Limb (tissue), 2 donors: ENCODE results near the gene NANOS3.
"Not testable (repeated sequence)": the region's sequence is repeated elsewhere in the genome, so short reads cannot be mapped to it uniquely, and the experiment has no call there.

Experiments
- DNase-seq, 2 donors: peaks; one replicate each; pipeline ENCODE4 v3.0.0-alpha.2; 2016; ENCODE audit errors: extremely low spot score in 2 of 2

Gene NANOS3

GRCh38 chr19:13920940-13921747, 44.2 kb downstream of the NANOS3 start:
- peak in 1 of 2 donors; percentile 17 for DNase-seq

DNA sequence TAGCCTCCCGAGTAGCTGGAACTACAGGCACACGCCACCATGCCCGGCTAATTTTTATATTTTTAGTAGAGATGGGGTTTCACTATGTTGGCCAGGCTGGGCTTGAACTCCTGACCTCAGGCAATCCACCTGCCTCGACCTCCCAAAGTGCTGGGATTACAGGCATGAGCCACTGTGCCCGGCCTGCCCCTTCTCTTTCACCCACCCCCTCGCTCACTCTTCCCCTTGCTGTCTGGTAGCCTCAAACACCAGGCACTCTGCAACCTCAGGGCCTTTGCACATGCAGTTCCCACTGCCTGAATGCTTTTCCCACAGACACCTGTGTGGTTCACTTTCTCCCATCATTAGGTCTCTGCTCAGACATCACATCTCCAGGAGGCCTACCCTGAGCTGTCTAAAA, 45.2 kb downstream of the NANOS3 start:
- not testable (repeated sequence) for DNase-seq

GRCh38 chr19:13923194-13923987, 46.5 kb downstream of the NANOS3 start:
- no peak for DNase-seq

- DNase-seq, result no peak
Observed at GRCh38 chr19:13926010-13926409, 49.1 kb downstream of the NANOS3 start.

DNA sequence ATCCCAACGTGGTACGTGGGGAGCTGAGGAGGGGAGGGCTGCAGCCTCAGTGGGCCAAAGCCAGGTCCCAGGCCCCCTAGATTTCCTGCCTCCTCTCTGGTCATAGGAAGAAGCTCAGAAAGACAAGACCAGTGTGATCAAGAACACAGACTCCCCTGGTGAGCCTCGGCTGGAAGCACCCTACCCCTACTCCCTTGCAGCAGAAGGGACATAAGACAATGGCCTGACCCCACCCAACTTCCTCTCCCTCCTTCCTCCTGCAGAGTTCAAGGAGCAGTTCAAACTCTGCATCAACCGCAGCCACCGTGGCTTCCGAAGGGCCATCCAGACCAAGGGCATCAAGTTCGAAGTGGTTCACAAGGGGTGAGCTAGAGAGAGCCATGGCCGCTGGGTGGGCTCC, 49.8 kb downstream of the NANOS3 start:
- no peak for DNase-seq

DNA sequence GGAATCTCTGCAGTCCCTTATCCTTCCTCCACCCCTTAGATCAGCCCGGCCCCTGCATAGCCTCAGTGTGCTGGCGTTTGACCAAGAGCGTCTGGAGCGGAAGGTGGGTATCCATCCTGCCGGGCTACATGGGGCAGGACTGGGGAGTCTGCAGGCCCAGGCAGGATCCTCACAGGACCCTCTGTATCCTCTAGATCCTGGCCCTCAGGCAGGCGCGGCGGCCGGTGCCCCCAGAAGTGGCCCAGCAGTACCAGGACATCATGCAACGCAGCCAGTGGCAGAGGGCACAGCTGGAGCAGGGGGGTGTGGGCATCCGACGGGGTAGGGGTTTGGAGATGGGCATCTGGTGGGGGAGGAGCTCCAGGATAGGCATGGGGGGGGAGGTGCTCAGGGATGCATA, 52.4 kb downstream of the NANOS3 start:
- DNase-seq, result no peak

- no peak for DNase-seq
Observed at GRCh38 chr19:13929956-13930355, 53.0 kb downstream of the NANOS3 start.
